HG03097 (cell line): ENCODE data around the gene CRISP2.

Experiments
- ATAC-seq: cut with Tn5 transposase; IDR thresholded peaks from one replicate; pipeline ENCODE4 v1.9.1; 2021; ENCODE audit not compliant: unreplicated experiment, low FRiP score

CRISP2 gene

DNA sequence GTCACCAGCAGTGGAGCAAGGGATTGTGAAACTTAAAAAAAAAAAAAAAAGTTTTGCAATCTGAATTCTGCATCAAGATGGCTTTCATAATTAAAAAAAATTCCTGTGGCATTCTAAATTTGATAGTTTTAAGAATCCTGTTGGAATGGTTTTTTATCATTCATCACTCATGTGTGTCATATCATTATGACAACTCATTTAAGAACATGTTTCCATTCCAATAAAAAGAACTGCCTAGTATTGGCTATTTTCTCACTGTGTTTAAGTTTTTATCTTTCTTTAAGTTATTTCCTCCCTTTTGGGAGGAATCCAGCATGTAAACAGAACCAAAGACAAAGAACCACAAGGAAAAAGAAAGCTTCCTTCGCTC lies 50.5 kb downstream of the CRISP2 start:
- no peak for ATAC-seq

GRCh38 chr6:49662231-49662891 lies 51.0 kb downstream of the CRISP2 start:
- ATAC-seq = no peak

GRCh38 chr6:49653942-49654341 lies 59.4 kb downstream of the CRISP2 start:
- no peak for ATAC-seq

DNA sequence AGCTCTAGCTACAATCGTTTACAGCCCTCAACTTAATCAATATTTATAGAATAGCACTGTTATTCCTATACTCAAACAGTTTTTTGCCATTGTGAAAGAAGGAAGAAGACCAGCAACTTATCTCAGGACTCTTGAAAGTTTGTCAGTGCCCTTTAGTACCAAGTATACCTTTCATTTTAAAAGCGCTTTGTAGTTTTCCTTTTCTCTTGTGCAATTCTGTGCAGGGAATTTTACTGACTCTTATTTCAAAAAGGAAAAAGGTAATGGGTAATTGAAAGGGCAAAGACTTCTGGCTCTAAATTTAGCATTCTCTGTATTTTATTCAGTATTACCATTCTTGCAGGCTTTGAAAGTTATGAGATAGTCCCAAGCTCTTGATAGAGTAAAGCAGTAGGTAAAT lies 59.9 kb downstream of the CRISP2 start:
- no peak for ATAC-seq

DNA sequence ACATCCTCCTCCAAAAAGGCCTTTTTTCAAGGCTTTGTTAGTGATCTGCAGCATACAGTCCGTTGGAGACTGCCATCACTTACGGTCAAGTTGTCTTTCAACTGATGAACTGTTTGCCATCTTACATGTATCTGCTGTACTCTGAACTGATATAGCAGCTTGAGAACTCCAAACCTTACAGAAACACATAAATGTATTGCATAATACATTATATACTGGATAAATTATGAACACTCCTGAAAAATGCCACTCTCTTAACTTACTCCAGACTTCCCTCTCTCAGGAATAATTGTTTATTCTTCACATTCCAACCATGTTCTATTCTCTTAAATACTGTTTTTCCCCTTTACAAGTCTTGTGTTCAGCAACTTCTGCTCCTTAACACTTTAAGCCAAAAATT lies 62.1 kb downstream of the CRISP2 start:
- ATAC-seq = no peak

DNA sequence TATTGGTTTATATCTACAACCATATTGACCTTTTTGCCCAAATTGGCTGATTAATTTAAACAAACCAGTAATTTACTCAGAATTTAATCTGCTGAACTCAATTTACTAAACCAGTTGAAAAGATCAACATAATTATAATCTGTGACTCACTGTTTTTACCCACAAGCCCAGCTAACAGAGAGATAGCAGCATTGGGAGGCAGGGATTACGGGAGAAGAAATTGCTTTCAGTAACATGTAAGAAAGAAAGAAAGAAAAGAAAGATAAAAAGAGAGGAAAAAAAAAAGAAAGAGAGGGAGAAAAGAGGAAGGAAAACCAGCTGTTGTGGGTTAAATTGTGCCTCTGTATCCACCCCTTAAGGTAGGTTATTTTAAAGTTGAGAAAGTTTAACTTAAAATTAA lies 63.4 kb downstream of the CRISP2 start:
- no peak for ATAC-seq

- ATAC-seq = no peak
These were observed 65.3 kb downstream of the CRISP2 start for GRCh38 chr6:49648036-49648435.

GRCh38 chr6:49647476-49647875 lies 65.9 kb downstream of the CRISP2 start:
- ATAC-seq = no peak

DNA sequence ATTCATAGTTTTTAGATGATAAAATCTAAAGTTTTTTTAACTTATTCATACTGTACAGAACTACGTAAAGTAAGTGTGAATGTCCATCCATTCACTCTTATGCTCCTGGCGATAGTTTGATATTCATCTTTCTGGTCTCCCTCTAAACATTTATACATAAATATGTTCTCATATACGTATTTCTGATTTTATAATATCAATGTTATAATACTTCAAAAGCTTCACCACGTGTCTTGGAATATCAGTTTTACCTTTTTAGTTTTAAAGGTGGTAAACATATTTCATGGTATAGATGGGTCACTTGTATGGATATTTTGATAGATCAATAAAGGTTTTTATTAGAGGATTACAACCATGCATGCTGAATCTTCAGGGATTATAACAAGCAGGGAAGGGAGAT lies 66.4 kb downstream of the CRISP2 start:
- no peak for ATAC-seq

GRCh38 chr6:49646130-49646824 lies 67.1 kb downstream of the CRISP2 start:
- ATAC-seq = no peak

- no peak for ATAC-seq
These were observed 68.2 kb downstream of the CRISP2 start for GRCh38 chr6:49645139-49645538.
